HepG2 (cell line): ENCODE data around the gene CITED4. TPM values are rescaled to one million over a fixed set of nuclear protein-coding genes. Genes with fewer than 3 reads are reported as not detected.

Source experiments
- ATAC-seq: fragments of 200-7000 bp; cut with Tn5 transposase; 3 replicates; pipeline ENCODE4 v1.9.1; 2020; ENCODE audit warnings: mild to moderate bottlenecking, moderate library complexity
- BruUV-seq: library from RNA; stranded (reverse); fragments of 400-500 nt; replicated peaks from 2 replicates; lab custom pipeline; 2021; lab: Mats Ljungman, UMichigan
- CTCF ChIA-PET: fragments of 300-600 bp; formaldehyde crosslinking; extraction: SDS; loops from one replicate; lab custom pipeline; 2021; ENCODE audit warnings: low total read pairs, inconsistent platforms, low intra/inter-chr PET ratio; lab: Yijun Ruan, JAX
- POLR2A ChIA-PET: fragments of 350-600 bp; sonication (Branson Sonifier 250); formaldehyde crosslinking; loops from one replicate; lab custom pipeline; 2020; ENCODE audit warnings: antibody characterized with exemption, inconsistent platforms; lab: Yijun Ruan, JAX
- DNase-seq: peaks from one replicate; pipeline ENCODE4 v3.0.0-alpha.2; 2015; ENCODE audit warnings: low spot score
- FAIRE-seq: peaks from 3 replicates; lab custom pipeline; 2011; peaks lifted over from hg19 to GRCh38; lab: Jason Lieb, UNC
- H2AFZ ChIP-seq: one replicate; pipeline ENCODE4 v1.6.1; 2011; ENCODE audit warnings: low read length, inconsistent platforms
- H3K27ac ChIP-seq: fragments of 300-600 bp; 3 replicates; pipeline ENCODE4 v1.8.0; 2011; ENCODE audit warnings: mixed run types, mild to moderate bottlenecking, mixed read lengths, low read length, inconsistent platforms; ENCODE audit not compliant: insufficient read depth; ENCODE audit errors: extremely low read length
- H3K27me3 ChIP-seq, 2 experiments: fragments of 200-600 bp in 1 of 2; 2 replicates in 1 of 2; 3 replicates in 1 of 2; pipeline versions ENCODE4 v1.6.0 to v1.8.0; 2011; ENCODE audit warnings: low read length in 2 of 2, mild to moderate bottlenecking in 2 of 2, moderate library complexity in 2 of 2, inconsistent platforms in 1 of 2; ENCODE audit not compliant: insufficient read depth in 2 of 2, control insufficient read depth in 1 of 2
- H3K36me3 ChIP-seq, 2 experiments: fragments of 200-600 bp in 1 of 2; replicated peaks in 1 of 2; 2 replicates in 1 of 2; 3 replicates in 1 of 2; pipeline versions ENCODE4 v1.5.1 to v1.8.0; 2011; ENCODE audit warnings: low read length in 2 of 2, inconsistent platforms in 1 of 2; ENCODE audit not compliant: insufficient read depth in 2 of 2, control insufficient read depth in 1 of 2
- H3K4me1 ChIP-seq: 2 replicates; pipeline ENCODE4 v1.5.1; 2012; ENCODE audit warnings: low read length, inconsistent platforms; ENCODE audit not compliant: insufficient read depth
- H3K4me2 ChIP-seq: 2 replicates; pipeline ENCODE4 v1.6.0; 2011; ENCODE audit warnings: low read depth, low read length, inconsistent platforms
- H3K4me3 ChIP-seq, 3 experiments: fragments of 200-600 bp in 1 of 3; sonication (generic), shearing (Covaris generic) in 1 of 3; replicated peaks in 1 of 3; 2 replicates each; pipeline ENCODE4 v1.5.1; 2011 to 2016; ENCODE audit warnings: low read length in 3 of 3, inconsistent platforms in 2 of 3, low read depth in 2 of 3, mild to moderate bottlenecking in 2 of 3, control low read depth in 1 of 3, mixed read lengths in 1 of 3; ENCODE audit not compliant: insufficient read depth in 1 of 3
- H3K79me2 ChIP-seq: one replicate; pipeline ENCODE4 v1.6.1; 2011; ENCODE audit warnings: low read length, inconsistent platforms; ENCODE audit not compliant: insufficient read depth
- H3K9ac ChIP-seq: 2 replicates; pipeline ENCODE4 v1.6.0; 2011; ENCODE audit warnings: mild to moderate bottlenecking, low read depth, low read length, inconsistent platforms; ENCODE audit not compliant: insufficient read depth
- H3K9me3 ChIP-seq: 2 replicates; pipeline ENCODE4 v1.5.1; 2012; ENCODE audit warnings: mild to moderate bottlenecking, low read length
- H4K20me1 ChIP-seq: 2 replicates; pipeline ENCODE4 v1.6.0; 2011; ENCODE audit warnings: inconsistent platforms, mild to moderate bottlenecking, low read length, moderate library complexity; ENCODE audit not compliant: insufficient read depth
- ASH2L ChIP-seq: fragments of 300-600, 200-600 bp; sonication (generic); IDR thresholded peaks from 2 replicates; pipeline ENCODE4 v1.7.0; 2017; ENCODE audit warnings: low read depth, mild to moderate bottlenecking, moderate library complexity, mixed read lengths, low read length; ENCODE audit not compliant: insufficient read length
- CREB1 ChIP-seq, 2 experiments: fragments of 450-650 bp in 1 of 2; IDR thresholded peaks; 2 replicates each; pipeline ENCODE4 v1.6.1; 2016 to 2017; ENCODE audit warnings: control low read depth in 1 of 2, mild to moderate bottlenecking in 1 of 2, missing compliant biosample characterization in 1 of 2, missing genetic modification characterization in 1 of 2
- FOXK2 ChIP-seq: fragments of 450-650 bp; IDR thresholded peaks from 2 replicates; pipeline ENCODE4 v1.6.1; 2016
- NR0B2 ChIP-seq: sonication (generic); formaldehyde crosslinking; IDR thresholded peaks from 2 replicates; pipeline ENCODE4 v1.4.0; 2020; ENCODE audit warnings: mild to moderate bottlenecking, missing genetic modification reagents
- RFX5 ChIP-seq: IDR thresholded peaks from 2 replicates; pipeline ENCODE4 v1.6.1; 2011; ENCODE audit warnings: low read depth, low read length, improper control_type of control experiment
- RFXANK ChIP-seq: IDR thresholded peaks from 2 replicates; pipeline ENCODE4 v1.6.1; 2016
- SKI ChIP-seq: fragments of 450-650 bp; IDR thresholded peaks from one replicate; pipeline ENCODE4 v1.6.1; 2018; ENCODE audit warnings: mild to moderate bottlenecking; ENCODE audit not compliant: partially characterized antibody
- ZBTB14 ChIP-seq: sonication (generic); formaldehyde crosslinking; IDR thresholded peaks from 2 replicates; pipeline ENCODE4 v1.4.0; 2020; ENCODE audit warnings: missing genetic modification reagents
- ZFAT ChIP-seq: sonication (generic); formaldehyde crosslinking; conservative IDR thresholded peaks from 2 replicates; pipeline ENCODE4 v1.8.1; 2023; ENCODE audit warnings: missing genetic modification reagents, inconsistent platforms
- ZNF292 ChIP-seq: sonication (generic); formaldehyde crosslinking; IDR thresholded peaks from 2 replicates; pipeline ENCODE4 v1.8.1; 2022; ENCODE audit warnings: mild to moderate bottlenecking, low read depth, missing genetic modification reagents, borderline replicate concordance
- ZNF383 ChIP-seq: sonication (generic); formaldehyde crosslinking; IDR thresholded peaks from 2 replicates; pipeline ENCODE4 v1.4.0; 2020; ENCODE audit warnings: missing genetic modification reagents, mild to moderate bottlenecking, borderline replicate concordance
- ZNF431 ChIP-seq: sonication (generic); formaldehyde crosslinking; IDR thresholded peaks from 2 replicates; pipeline ENCODE4 v1.9.0; 2022; ENCODE audit warnings: missing genetic modification reagents, low read depth, mild to moderate bottlenecking, borderline replicate concordance
- WGBS: methylation state at CpG from one replicate; pipeline ENCODE4 v1.1.6; 2017; ENCODE audit warnings: low lambda C conversion rate; 5-methylcytosine and 5-hydroxymethylcytosine counted together
- in situ Hi-C: cut with HindIII; loops from 2 replicates; pipeline ENCODE4 v1.10.0; 2017; ENCODE audit warnings: low pct_unique_long_range_greater_than_20kb; ENCODE audit not compliant: extremely low pct_ligation_motif_present
- intact Hi-C: fragments of 100-400 bp; cut with micrococcal nuclease; formaldehyde crosslinking; loops from one replicate; pipeline ENCODE4 v1.10.0; 2022; ENCODE audit not compliant: unreplicated experiment
- polyA plus RNA-seq, 8 experiments: library from polyadenylated mRNA; depleted of rRNA in 3 of 8; stranded (reverse) in 7 of 8; unstranded in 1 of 8; fragments of >200 nt; fragmentation: Illumina TruSeq in 4 of 8; extraction: Trizol in 4 of 8; gene quantifications; 2 replicates each; pipeline versions ENCODE4 v1.2.1 to v1.2.3, GENCODE V29; 2011 to 2016; ENCODE audit warnings: low read depth in 4 of 8, missing spikeins in 1 of 8, mixed read lengths in 1 of 8; ENCODE audit not compliant: insufficient read depth in 1 of 8
- total RNA-seq, 5 experiments: library from RNA; depleted of rRNA; stranded (reverse); fragments of >200 nt; fragmentation: Illumina TruSeq; extraction: Trizol; gene quantifications; 2 replicates each; pipeline ENCODE4 v1.2.3, GENCODE V29; 2016; ENCODE audit warnings: low read depth in 1 of 5

CITED4 gene
- total and polyA plus RNA-seq, 2 of the 13 experiments (the other 11 are each of a cell fraction or from before 2014, with no cell fraction given) = 1.5 to 9.9 TPM

DNA sequence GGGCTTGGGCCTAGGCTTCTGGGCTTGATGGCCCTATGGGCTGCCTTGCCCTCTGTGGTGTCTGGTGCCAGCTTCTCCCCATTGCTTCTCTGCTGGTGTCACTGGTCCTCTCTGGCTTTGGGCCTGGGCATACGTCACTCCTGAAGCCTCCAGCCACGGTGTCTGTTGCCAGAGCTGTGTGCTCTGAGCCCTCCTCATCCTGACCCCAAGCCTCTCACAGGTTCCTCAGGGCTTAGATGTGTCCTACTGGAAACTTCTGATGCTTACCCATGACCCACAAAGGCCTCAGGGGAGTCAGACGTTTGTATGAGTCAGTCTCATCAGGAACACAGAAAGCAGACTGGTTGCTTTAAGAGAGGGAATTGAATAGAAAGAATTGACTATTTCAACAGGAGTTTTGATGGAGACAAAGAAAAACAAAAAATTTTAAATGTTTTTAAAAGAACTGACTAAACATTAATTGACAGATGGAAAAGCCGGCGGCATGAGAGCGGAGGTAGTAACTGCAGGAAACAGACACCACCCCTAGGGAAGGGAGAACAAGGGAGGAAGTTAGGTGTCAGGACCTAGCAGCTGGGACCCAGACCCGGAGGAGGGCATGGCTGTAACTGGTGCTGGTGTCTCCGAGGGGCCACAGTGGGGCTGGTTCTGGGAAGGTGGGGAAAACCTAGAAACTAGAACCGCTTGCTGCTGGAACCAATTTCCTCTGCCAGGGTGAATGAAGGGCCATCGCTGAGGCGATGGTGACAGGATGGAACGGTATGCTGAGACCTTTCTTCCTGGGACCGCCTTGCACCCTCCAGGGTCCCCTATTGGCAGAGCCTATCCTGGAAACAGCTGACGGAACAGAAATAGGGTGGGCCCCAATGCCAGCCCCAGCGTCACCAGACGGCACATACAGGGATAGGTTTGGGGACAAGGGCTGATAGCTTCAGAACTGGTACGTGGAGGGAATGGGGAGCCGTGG, 40.0 kb upstream of the CITED4 start:
- H3K4me2 ChIP-seq = peak overlapping the region; percentile 2; the same call in 1 of the 2 replicates
- no peak for FAIRE-seq

GRCh38 chr1:40899230-40899870, 37.2 kb upstream of the CITED4 start:
- H3K4me3 ChIP-seq = no peak overlapping the region
- H2AFZ ChIP-seq = no peak overlapping the region
- FAIRE-seq (no peak), ATAC-seq (no peak), DNase-seq (no peak)
- ChIA-PET POLR2A (interaction anchor here (0.6 kb wide), 1 partner anchor 859 kb away, joined by 3 read pairs; no protein-coding TSS in a partner anchor), CTCF (no interaction called here)
- H3K9me3 ChIP-seq = peaks cover 11% of the 10 kb centered on the region
- H3K27me3 ChIP-seq = peaks cover 1 to 2% of the 10 kb centered on the region in 2 experiments; a peak in 2 of 5 replicates
- H3K4me1 ChIP-seq = peaks cover 33% of the 10 kb centered on the region
- no peaks in the 10 kb centered on the region for H4K20me1 ChIP-seq
- 57% methylated on average over 2 of the region's 2 CpGs for WGBS
- in situ Hi-C loops = no loop called here
- H3K79me2 ChIP-seq = no peaks in the 10 kb centered on the region
- H3K9ac ChIP-seq = no peak overlapping the region
- H3K4me2 ChIP-seq = no peak overlapping the region
- BruUV-seq = no TSS peak
- no peak overlapping the region for H3K27ac ChIP-seq
- intact Hi-C loops = loop anchor here (1.0 kb wide), 1 partner anchor 25 kb away; no protein-coding TSS in a partner anchor
- H3K36me3 ChIP-seq = no peaks in the 10 kb centered on the region
- TF ChIP-seq NR0B2 (CRISPR knock-in tag) (no peak), ZNF292 (no peak), ZNF383 (CRISPR knock-in tag) (no peak), ZBTB14 (CRISPR knock-in tag) (no peak), SKI (no peak), FOXK2 (no peak), RFX5 (no peak), ZNF431 (no peak)

More for the DNA sequence above, 40.0 kb upstream of the CITED4 start:
- DNase-seq = no peak
- H2AFZ ChIP-seq = peak overlapping the region; percentile 54
- no peak overlapping the region for H3K9ac ChIP-seq
- no peak overlapping the region for H3K27ac ChIP-seq
- peaks cover 32% of the 10 kb centered on the region for H3K4me1 ChIP-seq
- H3K9me3 ChIP-seq = no peaks in the 10 kb centered on the region
- ChIA-PET POLR2A (no interaction called here), CTCF (no interaction called here)
- in situ Hi-C loops = no loop called here
- H3K36me3 ChIP-seq = no peaks in the 10 kb centered on the region
- 54% methylated on average over 18 of the region's 18 CpGs for WGBS
- H4K20me1 ChIP-seq = no peaks in the 10 kb centered on the region
- intact Hi-C loops = loop anchor here (5.0 kb wide), 1 partner anchor 35 kb away; no protein-coding TSS in a partner anchor
- H3K79me2 ChIP-seq = no peaks in the 10 kb centered on the region
- H3K4me3 ChIP-seq = no peak overlapping the region
- H3K27me3 ChIP-seq = peaks cover 1 to 2% of the 10 kb centered on the region in 2 experiments; a peak in 2 of 5 replicates
- TF ChIP-seq RFXANK (CRISPR knock-in tag) = 0 out of 2 replicates have a peak, but pooled peaks have one; percentile 64
- TF ChIP-seq RFX5 = peak; percentile 92
- TF ChIP-seq CREB1 (IDR thresholded peaks at IDR 0.05) = peak; percentile 43; the same call in 1 of the 2 replicates
- TF ChIP-seq CREB1 (CRISPR knock-in tag; IDR thresholded peaks at IDR 0.05) = no peak
- no peak for TF ChIP-seq ZFAT (CRISPR knock-in tag)
- no peak for TF ChIP-seq ASH2L
- BruUV-seq = no TSS peak
- peak; percentile 27; the same call in 2 of the 3 replicates for ATAC-seq
